OCI-LY1 (cell line): ENCODE measurements around the gene NUMBL.
A peak's percentile ranks its signal among the peaks of the same experiment; 100 is the strongest.

Source experiments
- H2AFZ ChIP-seq: fragments of 200-600 bp; sonication (generic), shearing (Covaris generic); 2 replicates; pipeline ENCODE4 v1.6.0; 2014; ENCODE audit warnings: antibody characterized with exemption, mild to moderate bottlenecking, low read length
- H3F3A ChIP-seq: fragments of 200-600 bp; sonication (generic), shearing (Covaris generic); 2 replicates; pipeline ENCODE4 v1.6.0; 2014; ENCODE audit warnings: mild to moderate bottlenecking, antibody characterized with exemption, low read length, moderate library complexity; ENCODE audit not compliant: insufficient read depth
- H3K27ac ChIP-seq: fragments of 200-600 bp; sonication (generic); 2 replicates; pipeline ENCODE4 v1.5.1; 2014; ENCODE audit warnings: low read length, mixed run types, mild to moderate bottlenecking, low read depth; ENCODE audit not compliant: poor library complexity, severe bottlenecking
- H3K27me3 ChIP-seq: fragments of 200-600 bp; sonication (generic); 2 replicates; pipeline ENCODE4 v1.6.0; 2014; ENCODE audit warnings: antibody characterized with exemption, mild to moderate bottlenecking, low read length, moderate library complexity; ENCODE audit not compliant: insufficient read depth
- H3K36me3 ChIP-seq: fragments of 200-600 bp; sonication (generic); 2 replicates; pipeline ENCODE4 v1.6.1; 2014; ENCODE audit warnings: mild to moderate bottlenecking, antibody characterized with exemption, low read length, moderate library complexity, mixed read lengths; ENCODE audit not compliant: insufficient read depth
- H3K4me1 ChIP-seq: fragments of 200-600 bp; sonication (generic); 2 replicates; pipeline ENCODE4 v1.5.1; 2014; ENCODE audit warnings: mild to moderate bottlenecking, low read length, moderate library complexity; ENCODE audit not compliant: insufficient read depth, severe bottlenecking
- H3K4me2 ChIP-seq: fragments of 200-600 bp; sonication (generic), shearing (Covaris generic); 2 replicates; pipeline ENCODE4 v1.6.1; 2014; ENCODE audit warnings: low read length
- H3K4me3 ChIP-seq: fragments of 200-600 bp; sonication (generic); 2 replicates; pipeline ENCODE4 v1.5.1; 2014; ENCODE audit warnings: low read length, low read depth, mild to moderate bottlenecking, mixed read lengths; ENCODE audit not compliant: poor library complexity, severe bottlenecking
- H3K79me2 ChIP-seq: fragments of 200-600 bp; shearing (Covaris generic); 2 replicates; pipeline ENCODE4 v1.6.1; 2016; ENCODE audit warnings: mixed run types, low read length, mixed read lengths; ENCODE audit not compliant: insufficient read depth
- H3K9ac ChIP-seq: fragments of 200-600 bp; sonication (generic), shearing (Covaris generic); 2 replicates; pipeline ENCODE4 v1.6.1; 2014; ENCODE audit warnings: mild to moderate bottlenecking, low read length, mixed read lengths
- H3K9me2 ChIP-seq: fragments of 200-600 bp; sonication (generic), shearing (Covaris generic); 2 replicates; pipeline ENCODE4 v1.6.1; 2014; ENCODE audit warnings: low read depth, mild to moderate bottlenecking, low read length, mixed read lengths
- H3K9me3 ChIP-seq: fragments of 200-600 bp; shearing (Covaris generic); 2 replicates; pipeline ENCODE4 v1.6.1; 2014; ENCODE audit warnings: low read length, mixed read lengths
- H4K20me1 ChIP-seq: fragments of 200-600 bp; sonication (generic), shearing (Covaris generic); 2 replicates; pipeline ENCODE4 v1.6.0; 2016; ENCODE audit warnings: mild to moderate bottlenecking, low read length; ENCODE audit not compliant: insufficient read depth
- CTCF ChIP-seq: fragments of 200-600 bp; sonication (generic), shearing (Covaris generic); IDR thresholded peaks from 2 replicates; pipeline ENCODE4 v1.5.1; 2017; ENCODE audit warnings: mild to moderate bottlenecking, antibody characterized with exemption, low read length, moderate library complexity, mixed read lengths
- EZH2 ChIP-seq: fragments of 200-600 bp; sonication (generic), shearing (Covaris generic); IDR thresholded peaks from 2 replicates; pipeline ENCODE4 v1.8.0; 2017; ENCODE audit warnings: borderline replicate concordance, mixed run types, mild to moderate bottlenecking, antibody characterized with exemption, low read length, moderate library complexity, mixed read lengths

The NUMBL gene

GRCh38 chr19:40687525-40688016, 2.9 kb downstream of the NUMBL start:
- Histone ChIP-seq H3K79me2 (no peaks in the 10 kb centered on the region), H3K9me3 (no peaks in the 10 kb centered on the region), H3K27ac (peak overlapping the region; percentile 67), H4K20me1 (no peaks in the 10 kb centered on the region), H2AFZ (no peak overlapping the region), H3K9me2 (no peaks in the 10 kb centered on the region), H3K4me2 (peak overlapping the region; percentile 100), H3K9ac (peak overlapping the region; percentile 11; the same call in 1 of the 2 replicates), H3K36me3 (peaks cover 11% of the 10 kb centered on the region; the same call in 1 of the 2 replicates), H3K4me1 (peaks cover 40% of the 10 kb centered on the region), H3K4me3 (peak overlapping the region; percentile 81), H3F3A (0 out of 2 replicates have a peak, but pooled peaks cover 7% of the 10 kb centered on the region), H3K27me3 (no peaks in the 10 kb centered on the region)
- TF ChIP-seq CTCF = no peak
- no peak for TF ChIP-seq EZH2

- peak overlapping the region; percentile 100 for H3K4me2 ChIP-seq
- peaks cover 40% of the 10 kb centered on the region for H3K4me1 ChIP-seq
- 0 out of 2 replicates have a peak, but pooled peaks cover 7% of the 10 kb centered on the region for H3F3A ChIP-seq
- no peak overlapping the region for H2AFZ ChIP-seq
- H3K9me2 ChIP-seq = no peaks in the 10 kb centered on the region
- TF ChIP-seq EZH2 (no peak), CTCF (no peak)
- no peaks in the 10 kb centered on the region for H3K27me3 ChIP-seq
- no peaks in the 10 kb centered on the region for H4K20me1 ChIP-seq
- peak overlapping the region; percentile 81 for H3K4me3 ChIP-seq
- no peaks in the 10 kb centered on the region for H3K79me2 ChIP-seq
- H3K9me3 ChIP-seq = no peaks in the 10 kb centered on the region
- H3K36me3 ChIP-seq = peaks cover 11% of the 10 kb centered on the region; the same call in 1 of the 2 replicates
- peak overlapping the region; percentile 67 for H3K27ac ChIP-seq
- H3K9ac ChIP-seq = no peak overlapping the region; the same call in 1 of the 2 replicates
Measured at GRCh38 chr19:40686882-40687524, 3.4 kb downstream of the NUMBL start.

- H3K4me2 ChIP-seq = no peak overlapping the region
- 0 out of 2 replicates have a peak, but pooled peaks cover 7% of the 10 kb centered on the region for H3F3A ChIP-seq
- H3K9ac ChIP-seq = no peak overlapping the region
- no peaks in the 10 kb centered on the region for H3K79me2 ChIP-seq
- no peaks in the 10 kb centered on the region for H3K9me3 ChIP-seq
- peaks cover 30% of the 10 kb centered on the region for H3K4me1 ChIP-seq
- peaks cover 17% of the 10 kb centered on the region for H3K36me3 ChIP-seq
- no peak overlapping the region for H2AFZ ChIP-seq
- TF ChIP-seq EZH2 (no peak), CTCF (no peak)
- H3K27ac ChIP-seq = no peak overlapping the region
- no peaks in the 10 kb centered on the region for H4K20me1 ChIP-seq
- H3K27me3 ChIP-seq = no peaks in the 10 kb centered on the region
- H3K4me3 ChIP-seq = no peak overlapping the region
- no peaks in the 10 kb centered on the region for H3K9me2 ChIP-seq
Measured at GRCh38 chr19:40685563-40685962, 4.9 kb downstream of the NUMBL start.
